WTC11 (cell line): ENCODE measurements around the gene NFATC3. TPM values are rescaled to one million over a fixed set of nuclear protein-coding genes. Genes with fewer than 3 reads are reported as not detected.

ENCODE experiments used
- ATAC-seq: fragments of 200-7000 bp; cut with Tn5 transposase; 2 replicates; pipeline ENCODE4 v1.10.0; 2021; ENCODE audit warnings: mild to moderate bottlenecking, moderate library complexity
- CTCF ChIA-PET: fragments of 300-600 bp; sonication (Branson Sonifier 250); formaldehyde crosslinking; loops from one replicate; lab custom pipeline; 2021; ENCODE audit warnings: antibody characterized with exemption; lab: Charles Lee
- POLR2A ChIA-PET: fragments of 350-600 bp; sonication (Branson Sonifier 250); formaldehyde crosslinking; loops from one replicate; lab custom pipeline; 2021; ENCODE audit warnings: antibody characterized with exemption; lab: Charles Lee
- DNase-seq: peaks from one replicate; pipeline ENCODE4 v3.0.0; 2021; ENCODE audit warnings: low spot score
- H3K27ac Mint-ChIP-seq: 2 replicates; pipeline ENCODE4 v1.8.0; 2021; ENCODE audit warnings: mixed read lengths
- H3K27me3 Mint-ChIP-seq: 2 replicates; pipeline ENCODE4 v1.8.0; 2021; ENCODE audit warnings: low read depth, mild to moderate bottlenecking, moderate library complexity, mixed read lengths
- H3K36me3 Mint-ChIP-seq: 2 replicates; pipeline ENCODE4 v1.8.0; 2021; ENCODE audit warnings: mixed read lengths
- H3K4me1 Mint-ChIP-seq: 2 replicates; pipeline ENCODE4 v1.8.0; 2022; ENCODE audit warnings: mixed read lengths
- H3K4me3 Mint-ChIP-seq: 2 replicates; pipeline ENCODE4 v1.8.0; 2021; ENCODE audit warnings: mild to moderate bottlenecking, moderate library complexity, mixed read lengths
- H3K9me3 Mint-ChIP-seq: 2 replicates; pipeline ENCODE4 v1.8.0; 2021; ENCODE audit warnings: mixed read lengths
- CREB1 ChIP-seq: sonication (generic); formaldehyde crosslinking; IDR thresholded peaks from 2 replicates; pipeline ENCODE4 v1.8.0; 2023; ENCODE audit warnings: mild to moderate bottlenecking, missing genetic modification reagents
- CREM ChIP-seq: sonication (generic); formaldehyde crosslinking; IDR thresholded peaks from 2 replicates; pipeline ENCODE4 v1.8.1; 2022; ENCODE audit warnings: mild to moderate bottlenecking, missing genetic modification reagents, moderate library complexity
- EMX1 ChIP-seq: fragments of 250-450 bp; sonication (Bioruptor Pico); IDR thresholded peaks from 2 replicates; pipeline ENCODE4 v1.8.0; 2021; ENCODE audit warnings: mild to moderate bottlenecking
- JUN ChIP-seq: sonication (generic); formaldehyde crosslinking; IDR thresholded peaks from 2 replicates; pipeline ENCODE4 v1.8.0; 2023; ENCODE audit warnings: mild to moderate bottlenecking, missing genetic modification reagents
- KAT7 ChIP-seq: sonication (generic); formaldehyde crosslinking; IDR thresholded peaks from 2 replicates; pipeline ENCODE4 v1.8.1; 2023; ENCODE audit warnings: missing genetic modification reagents, mild to moderate bottlenecking, borderline replicate concordance
- MXD4 ChIP-seq: fragments of 250-450 bp; sonication (Bioruptor Pico); IDR thresholded peaks from 2 replicates; pipeline ENCODE4 v1.8.0; 2021; ENCODE audit warnings: mild to moderate bottlenecking, moderate library complexity, borderline replicate concordance
- NFE2L1 ChIP-seq: sonication (generic); formaldehyde crosslinking; IDR thresholded peaks from 2 replicates; pipeline ENCODE4 v1.8.1; 2023; ENCODE audit warnings: missing genetic modification reagents
- SMAD4 ChIP-seq: sonication (generic); formaldehyde crosslinking; IDR thresholded peaks from 2 replicates; pipeline ENCODE4 v1.8.0; 2022; ENCODE audit warnings: mild to moderate bottlenecking, missing genetic modification reagents
- TCF7 ChIP-seq: sonication (generic); formaldehyde crosslinking; IDR thresholded peaks from 2 replicates; pipeline ENCODE4 v1.8.0; 2022; ENCODE audit warnings: mild to moderate bottlenecking, low read depth, missing genetic modification reagents, moderate library complexity
- TEAD4 ChIP-seq: sonication (generic); formaldehyde crosslinking; IDR thresholded peaks from 2 replicates; pipeline ENCODE4 v1.8.0; 2022; ENCODE audit warnings: mild to moderate bottlenecking, missing genetic modification reagents
- ZNF121 ChIP-seq: sonication (generic); formaldehyde crosslinking; IDR thresholded peaks from 2 replicates; pipeline ENCODE4 v1.8.0; 2023; ENCODE audit warnings: missing genetic modification reagents
- ZNF263 ChIP-seq: sonication (generic); formaldehyde crosslinking; IDR thresholded peaks from 2 replicates; pipeline ENCODE4 v1.8.1; 2022; ENCODE audit warnings: low read depth, mild to moderate bottlenecking, moderate library complexity, missing genetic modification reagents
- total RNA-seq: library from RNA; stranded (reverse); gene quantifications from 3 replicates; pipeline ENCODE4 v1.2.3, GENCODE V29; 2021
- TF ChIP-seq, protein P1 (sequence below): sonication (generic); formaldehyde crosslinking; IDR thresholded peaks from 2 replicates; pipeline ENCODE4 v1.8.1; 2023; ENCODE audit warnings: mild to moderate bottlenecking, missing genetic modification reagents, moderate library complexity
- TF ChIP-seq, protein P2 (sequence below): sonication (generic); formaldehyde crosslinking; IDR thresholded peaks from 2 replicates; pipeline ENCODE4 v1.8.0; 2022; ENCODE audit warnings: mild to moderate bottlenecking, missing genetic modification reagents
- TF ChIP-seq, protein P3 (sequence below): fragments of 250-450 bp; sonication (Bioruptor Pico); IDR thresholded peaks from 2 replicates; pipeline ENCODE4 v1.9.0; 2021; ENCODE audit warnings: moderate library complexity, mild to moderate bottlenecking, inconsistent platforms, borderline replicate concordance
- TF ChIP-seq, protein P4 (sequence below): sonication (generic); formaldehyde crosslinking; conservative IDR thresholded peaks from 2 replicates; pipeline ENCODE4 v1.8.1; 2022; ENCODE audit warnings: mild to moderate bottlenecking, missing genetic modification reagents
- TF ChIP-seq, protein P5 (sequence below): sonication (generic); formaldehyde crosslinking; IDR thresholded peaks from 2 replicates; pipeline ENCODE4 v1.8.0; 2023; ENCODE audit warnings: missing genetic modification reagents

The NFATC3 gene
- total RNA-seq, 1 experiment from 2014 or later, result 34.6 TPM

DNA sequence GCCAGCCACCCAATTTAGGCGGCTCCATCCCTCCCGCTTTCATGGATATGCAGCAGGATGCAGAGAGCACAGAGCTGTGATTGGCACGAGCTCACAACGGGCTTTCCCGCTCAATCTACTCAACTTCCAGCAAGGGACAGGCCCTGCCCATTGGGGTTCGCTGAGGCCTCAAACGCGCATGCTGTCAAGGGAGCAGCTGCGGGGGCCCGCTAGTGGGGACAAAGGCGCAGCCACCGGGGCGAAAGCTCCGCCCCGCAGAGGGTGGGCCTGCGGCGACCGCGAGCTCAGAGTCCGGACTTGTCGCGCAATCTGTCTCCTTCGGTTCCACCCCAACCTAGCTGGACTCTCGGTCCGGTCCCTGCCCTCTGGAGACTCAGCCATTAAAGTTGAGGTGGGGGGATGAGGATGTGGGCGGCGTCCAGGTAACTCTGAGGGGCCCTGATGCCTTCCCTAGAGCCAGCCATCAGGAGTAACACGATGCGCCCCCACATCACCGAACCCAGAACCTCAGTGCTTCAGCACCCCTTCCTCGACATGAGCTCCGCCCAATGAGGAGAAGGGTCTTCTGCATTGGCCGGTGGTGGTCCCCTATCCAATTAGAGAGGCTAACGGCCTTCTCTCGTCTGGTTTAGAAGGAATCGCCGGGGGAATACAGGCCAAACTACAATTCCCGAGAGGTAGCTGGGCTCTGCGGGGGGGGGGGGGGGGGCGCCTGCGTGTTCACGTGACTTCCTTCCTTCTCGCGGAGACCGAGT, 489 bp upstream of the NFATC3 start (continued):
- TF ChIP-seq, protein P1, sequence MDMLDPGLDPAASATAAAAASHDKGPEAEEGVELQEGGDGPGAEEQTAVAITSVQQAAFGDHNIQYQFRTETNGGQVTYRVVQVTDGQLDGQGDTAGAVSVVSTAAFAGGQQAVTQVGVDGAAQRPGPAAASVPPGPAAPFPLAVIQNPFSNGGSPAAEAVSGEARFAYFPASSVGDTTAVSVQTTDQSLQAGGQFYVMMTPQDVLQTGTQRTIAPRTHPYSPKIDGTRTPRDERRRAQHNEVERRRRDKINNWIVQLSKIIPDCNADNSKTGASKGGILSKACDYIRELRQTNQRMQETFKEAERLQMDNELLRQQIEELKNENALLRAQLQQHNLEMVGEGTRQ (CRISPR knock-in tag), result no peak
- TF ChIP-seq ZNF121 (CRISPR knock-in tag), result 0 out of 2 replicates have a peak, but pooled peaks have one; percentile 43
- 0 out of 2 replicates have a peak, but pooled peaks have one; percentile 68 for TF ChIP-seq NFE2L1 (CRISPR knock-in tag)
- TF ChIP-seq, protein P2, sequence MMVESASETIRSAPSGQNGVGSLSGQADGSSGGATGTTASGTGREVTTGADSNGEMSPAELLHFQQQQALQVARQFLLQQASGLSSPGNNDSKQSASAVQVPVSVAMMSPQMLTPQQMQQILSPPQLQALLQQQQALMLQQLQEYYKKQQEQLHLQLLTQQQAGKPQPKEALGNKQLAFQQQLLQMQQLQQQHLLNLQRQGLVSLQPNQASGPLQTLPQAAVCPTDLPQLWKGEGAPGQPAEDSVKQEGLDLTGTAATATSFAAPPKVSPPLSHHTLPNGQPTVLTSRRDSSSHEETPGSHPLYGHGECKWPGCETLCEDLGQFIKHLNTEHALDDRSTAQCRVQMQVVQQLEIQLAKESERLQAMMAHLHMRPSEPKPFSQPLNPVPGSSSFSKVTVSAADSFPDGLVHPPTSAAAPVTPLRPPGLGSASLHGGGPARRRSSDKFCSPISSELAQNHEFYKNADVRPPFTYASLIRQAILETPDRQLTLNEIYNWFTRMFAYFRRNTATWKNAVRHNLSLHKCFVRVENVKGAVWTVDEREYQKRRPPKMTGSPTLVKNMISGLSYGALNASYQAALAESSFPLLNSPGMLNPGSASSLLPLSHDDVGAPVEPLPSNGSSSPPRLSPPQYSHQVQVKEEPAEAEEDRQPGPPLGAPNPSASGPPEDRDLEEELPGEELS (CRISPR knock-in tag), result peak; percentile 68
- TF ChIP-seq JUN (CRISPR knock-in tag), result peak; percentile 22; the same call in 1 of the 2 replicates

DNA sequence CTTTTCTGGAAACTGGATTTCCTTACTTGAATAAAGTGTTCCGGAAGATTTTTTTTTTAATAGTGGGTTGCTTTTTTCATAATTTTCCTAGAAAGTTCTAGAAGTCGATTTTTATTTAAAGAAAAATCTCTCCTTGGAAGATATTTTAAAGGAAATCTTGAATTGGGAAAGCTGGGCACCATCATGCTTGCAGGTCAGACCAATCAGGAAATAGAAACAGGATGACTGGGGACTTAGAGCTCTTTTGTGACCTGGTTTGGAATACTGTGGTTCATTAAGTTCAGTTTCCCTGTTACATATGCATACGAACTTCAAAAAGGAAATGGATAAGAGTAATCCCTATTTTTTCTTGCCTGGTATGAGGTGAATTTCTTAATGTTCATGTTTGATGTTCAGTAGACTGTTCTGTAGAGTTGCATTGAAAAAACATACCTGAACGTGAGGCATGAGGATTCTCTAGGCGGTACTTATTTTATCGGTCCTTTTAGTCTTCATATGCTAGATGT, 1.2 kb downstream of the NFATC3 start:
- Mint-ChIP-seq H3K27ac (no peak overlapping the region), H3K4me1 (peaks cover 26% of the 10 kb centered on the region), H3K4me3 (peak overlapping the region; percentile 97), H3K36me3 (no peaks in the 10 kb centered on the region), H3K9me3 (no peaks in the 10 kb centered on the region), H3K27me3 (no peaks in the 10 kb centered on the region)
- no peak for DNase-seq
- no peak for ATAC-seq
- POLR2A ChIA-PET, result interaction anchor here (0.6 to 2.3 kb wide), 4 partner anchors 131 to 1109 kb away, joined by 3 to 8 read pairs (median 4); partner anchors contain the start of gene PSMB10
- CTCF ChIA-PET, result interaction anchor here (0.7 to 4.3 kb wide), 8 partner anchors 7 to 565 kb away, joined by 3 to 58 read pairs (median 10); partner anchors contain the start of genes ESRP2 and SLC7A6
- TF ChIP-seq MXD4 (CRISPR knock-in tag) (no peak), TCF7 (CRISPR knock-in tag) (no peak), JUN (CRISPR knock-in tag) (no peak), TEAD4 (CRISPR knock-in tag) (no peak), CREB1 (CRISPR knock-in tag) (no peak), NFE2L1 (CRISPR knock-in tag) (no peak), KAT7 (CRISPR knock-in tag) (no peak)
- TF ChIP-seq, protein P3, sequence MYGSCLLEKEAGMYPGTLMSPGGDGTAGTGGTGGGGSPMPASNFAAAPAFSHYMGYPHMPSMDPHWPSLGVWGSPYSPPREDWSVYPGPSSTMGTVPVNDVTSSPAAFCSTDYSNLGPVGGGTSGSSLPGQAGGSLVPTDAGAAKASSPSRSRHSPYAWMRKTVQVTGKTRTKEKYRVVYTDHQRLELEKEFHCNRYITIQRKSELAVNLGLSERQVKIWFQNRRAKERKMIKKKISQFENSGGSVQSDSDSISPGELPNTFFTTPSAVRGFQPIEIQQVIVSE (CRISPR knock-in tag), result no peak
- TF ChIP-seq, all 79 proteins: peak for 0

DNA sequence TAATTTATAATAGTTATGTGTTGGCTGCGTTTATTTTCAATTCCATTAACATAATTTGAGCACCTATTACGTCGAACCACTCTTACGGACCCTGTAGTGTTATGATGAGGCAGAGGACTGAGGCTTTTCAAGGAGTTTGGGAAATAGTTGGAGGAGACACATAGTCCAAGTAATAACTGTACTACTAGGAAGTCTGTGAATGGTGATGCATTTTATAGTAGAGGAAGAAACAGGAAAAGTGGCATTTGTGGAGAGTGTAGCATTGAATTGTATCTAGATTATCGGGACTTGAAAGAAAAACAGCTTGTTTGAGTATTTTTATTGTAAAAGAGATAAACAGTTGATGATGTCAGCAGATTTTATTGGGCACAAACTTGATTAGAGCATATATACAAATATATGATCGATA, 1.7 kb downstream of the NFATC3 start:
- Mint-ChIP-seq H3K36me3 (no peaks in the 10 kb centered on the region), H3K4me3 (peak overlapping the region; percentile 97), H3K27me3 (no peaks in the 10 kb centered on the region), H3K9me3 (no peaks in the 10 kb centered on the region), H3K27ac (no peak overlapping the region), H3K4me1 (peaks cover 31% of the 10 kb centered on the region)
- no peak for TF ChIP-seq SMAD4 (CRISPR knock-in tag)
- DNase-seq (no peak), ATAC-seq (no peak)
- ChIA-PET POLR2A (interaction anchor here (0.7 to 1.4 kb wide), 2 partner anchors 151 to 1110 kb away, joined by 3 to 4 read pairs; no protein-coding TSS in a partner anchor), CTCF (interaction anchor here (1.5 to 4.3 kb wide), 4 partner anchors 7 to 270 kb away, joined by 5 to 58 read pairs (median 10); partner anchors contain the start of gene SLC7A6)

DNA sequence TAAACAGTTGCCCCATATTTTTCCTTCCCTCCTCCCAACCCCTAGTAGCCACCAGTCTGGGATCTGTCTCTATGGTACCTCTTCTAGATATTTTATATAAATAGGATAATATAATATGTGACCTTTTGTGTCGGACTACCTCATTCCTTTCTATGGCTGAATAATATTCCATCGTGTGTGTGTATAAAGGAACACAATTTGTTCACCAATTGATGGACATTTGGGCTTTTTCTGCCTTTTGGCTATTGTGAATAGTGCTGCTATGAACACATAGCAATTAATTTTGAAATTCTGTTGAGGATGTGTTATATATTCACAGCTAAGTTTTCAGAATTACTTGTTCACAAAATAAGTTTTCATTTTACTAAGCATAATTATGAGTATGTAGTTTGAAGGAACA, 2.5 kb downstream of the NFATC3 start:
- Mint-ChIP-seq H3K4me1 (peaks cover 32% of the 10 kb centered on the region), H3K27ac (no peak overlapping the region), H3K4me3 (no peak overlapping the region), H3K9me3 (no peaks in the 10 kb centered on the region), H3K27me3 (no peaks in the 10 kb centered on the region), H3K36me3 (no peaks in the 10 kb centered on the region)
- ATAC-seq, result no peak
- ChIA-PET POLR2A (interaction anchor here (0.6 kb wide), 1 partner anchor 271 kb away, joined by 3 read pairs; no protein-coding TSS in a partner anchor), CTCF (no interaction called here)
- DNase-seq, result no peak
- TF ChIP-seq CREM (CRISPR knock-in tag), result no peak
- TF ChIP-seq, protein P4, sequence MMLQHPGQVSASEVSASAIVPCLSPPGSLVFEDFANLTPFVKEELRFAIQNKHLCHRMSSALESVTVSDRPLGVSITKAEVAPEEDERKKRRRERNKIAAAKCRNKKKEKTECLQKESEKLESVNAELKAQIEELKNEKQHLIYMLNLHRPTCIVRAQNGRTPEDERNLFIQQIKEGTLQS (CRISPR knock-in tag), result no peak
- no peak for TF ChIP-seq ZNF263
- no peak for TF ChIP-seq EMX1
- TF ChIP-seq, protein P5, sequence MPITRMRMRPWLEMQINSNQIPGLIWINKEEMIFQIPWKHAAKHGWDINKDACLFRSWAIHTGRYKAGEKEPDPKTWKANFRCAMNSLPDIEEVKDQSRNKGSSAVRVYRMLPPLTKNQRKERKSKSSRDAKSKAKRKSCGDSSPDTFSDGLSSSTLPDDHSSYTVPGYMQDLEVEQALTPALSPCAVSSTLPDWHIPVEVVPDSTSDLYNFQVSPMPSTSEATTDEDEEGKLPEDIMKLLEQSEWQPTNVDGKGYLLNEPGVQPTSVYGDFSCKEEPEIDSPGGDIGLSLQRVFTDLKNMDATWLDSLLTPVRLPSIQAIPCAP (CRISPR knock-in tag), result no peak
- TF ChIP-seq, protein P1 (CRISPR knock-in tag), result no peak
- TF ChIP-seq, all 79 proteins: peak for 0
